Prostate gland (tissue), 2 donors: Measurements from ENCODE around the gene PRDM10.

Experiments used
- CTCF ChIP-seq, 4 experiments: fragments of 200-600 bp in 2 of 4; fragments of 450-650 bp in 2 of 4; sonication (generic) in 2 of 4; IDR thresholded peaks; 1 replicate in 3 of 4; 2 replicates in 1 of 4; pipeline ENCODE4 v1.5.1; 2016 to 2019; ENCODE audit warnings: antibody characterized with exemption in 4 of 4, mild to moderate bottlenecking in 2 of 4, moderate library complexity in 2 of 4
- POLR2A ChIP-seq: fragments of 450-650 bp; IDR thresholded peaks from one replicate; pipeline ENCODE4 v1.6.1; 2016; ENCODE audit warnings: antibody characterized with exemption, mild to moderate bottlenecking
- POLR2AphosphoS5 ChIP-seq: sonication (generic); formaldehyde crosslinking; IDR thresholded peaks from one replicate; pipeline ENCODE4 v1.6.1; 2017; ENCODE audit warnings: antibody characterized with exemption

- TF ChIP-seq CTCF (IDR thresholded peaks at IDR 0.05): no peak
- no peak for TF ChIP-seq POLR2A
- TF ChIP-seq POLR2AphosphoS5: no peak
Observed at GRCh38 chr11:129968591-129969419, 33.8 kb downstream of the PRDM10 start.
